Measurements from ENCODE around the gene SVIL.

DNA sequence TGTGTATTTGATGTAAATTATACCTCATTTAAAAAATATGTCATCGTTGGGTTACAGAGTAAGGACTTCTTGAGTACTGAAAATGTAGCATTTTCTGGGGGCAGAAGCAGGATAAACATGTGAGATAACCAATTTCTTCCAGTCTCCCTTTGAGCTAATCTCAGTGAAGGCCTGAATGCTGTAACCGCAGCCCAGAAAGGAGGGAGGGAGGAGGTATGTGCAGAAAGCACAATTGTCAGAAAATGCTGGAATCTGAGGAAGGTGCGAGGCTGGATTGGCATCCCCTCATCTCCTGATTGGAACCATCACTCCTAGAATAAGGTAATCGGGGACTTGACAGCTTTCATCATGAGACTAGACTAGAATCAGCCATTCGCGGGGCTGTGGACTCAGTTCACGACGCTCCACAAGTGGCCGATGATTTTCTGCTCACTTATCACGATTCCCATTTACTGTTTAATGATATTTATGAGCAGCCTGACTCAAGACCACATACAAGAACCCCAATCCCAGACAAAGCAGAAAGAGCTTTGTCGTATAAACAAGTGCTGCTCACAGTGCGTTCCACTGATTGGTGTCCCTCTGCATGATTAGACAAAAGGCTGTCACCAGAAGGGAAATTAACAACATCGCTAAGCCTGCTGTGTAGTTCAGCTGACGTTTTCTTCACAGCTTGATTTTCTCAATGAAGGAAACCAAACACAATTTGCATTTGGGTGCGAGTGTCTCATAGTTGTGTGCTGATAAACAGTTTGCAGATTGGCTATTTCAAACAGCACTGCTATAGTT is 93.2 kb downstream of the SVIL start:
- TF ChIP-seq CTCF (IDR thresholded peaks at IDR 0.05) (no peak), POLR2A (IDR thresholded peaks at IDR 0.05) (no peak)

Data from heart left ventricle (tissue), 13 donors.